GM19463 (cell line): ENCODE results near the gene IL15RA.
"Not testable (repeated sequence)": the region's sequence is repeated elsewhere in the genome, so short reads cannot be mapped to it uniquely, and the experiment has no call there.

Source experiments
- ATAC-seq: cut with Tn5 transposase; IDR thresholded peaks from one replicate; pipeline ENCODE4 v1.9.1; 2021; ENCODE audit warnings: mild to moderate bottlenecking, moderate library complexity; ENCODE audit not compliant: unreplicated experiment

The IL15RA gene

GRCh38 chr10:6006991-6007390 lies 29.6 kb upstream of the IL15RA start:
- no peak for ATAC-seq

GRCh38 chr10:6006546-6006945 lies 29.2 kb upstream of the IL15RA start:
- no peak for ATAC-seq

- no peak for ATAC-seq
Observed at GRCh38 chr10:6005856-6006395, 28.6 kb upstream of the IL15RA start.

- not testable (repeated sequence) for ATAC-seq
Observed at GRCh38 chr10:6005161-6005804, 27.9 kb upstream of the IL15RA start.

GRCh38 chr10:6002809-6003510 lies 25.6 kb upstream of the IL15RA start:
- ATAC-seq: no peak

- ATAC-seq: no peak
Observed at GRCh38 chr10:5999440-6000165, 22.3 kb upstream of the IL15RA start.

GRCh38 chr10:5996696-5997095 lies 19.4 kb upstream of the IL15RA start:
- ATAC-seq: no peak

- ATAC-seq: no peak
Observed at GRCh38 chr10:5992398-5992797, 15.1 kb upstream of the IL15RA start.

- no peak for ATAC-seq
Observed at GRCh38 chr10:5991708-5992107, 14.4 kb upstream of the IL15RA start.

- no peak for ATAC-seq
Observed at GRCh38 chr10:5989756-5990155, 12.4 kb upstream of the IL15RA start.

GRCh38 chr10:5988336-5988920 lies 11.1 kb upstream of the IL15RA start:
- no peak for ATAC-seq

GRCh38 chr10:5987747-5988146 lies 10.4 kb upstream of the IL15RA start:
- ATAC-seq: no peak

GRCh38 chr10:5985029-5985428 lies 7.7 kb upstream of the IL15RA start:
- no peak for ATAC-seq

GRCh38 chr10:5983774-5984173 lies 6.4 kb upstream of the IL15RA start:
- ATAC-seq: no peak

- ATAC-seq: no peak
Observed at GRCh38 chr10:5981529-5981928, 4.2 kb upstream of the IL15RA start.

GRCh38 chr10:5978230-5978489 lies 817 bp upstream of the IL15RA start:
- no peak for ATAC-seq

GRCh38 chr10:5976512-5977470 lies 552 bp downstream of the IL15RA start:
- peak; percentile 6 for ATAC-seq

- ATAC-seq: peak; percentile 70
Observed at GRCh38 chr10:5975641-5976473, 1.5 kb downstream of the IL15RA start.

GRCh38 chr10:5973069-5973468 lies 4.3 kb downstream of the IL15RA start:
- no peak for ATAC-seq

- no peak for ATAC-seq
Observed at GRCh38 chr10:5971886-5972285, 5.5 kb downstream of the IL15RA start.
